Liver (tissue), 9 donors: Measurements from ENCODE around the gene HNRNPA3. TPM values are rescaled to one million over a fixed set of nuclear protein-coding genes. Genes with fewer than 3 reads are reported as not detected.
A peak's percentile ranks its signal among the peaks of the same experiment; 100 is the strongest.
"Not testable (repeated sequence)": the region's sequence is repeated elsewhere in the genome, so short reads cannot be mapped to it uniquely, and the experiment has no call there.

Experiments used
- DNase-seq: peaks from one replicate; pipeline ENCODE4 v3.0.0-alpha.2; 2017; ENCODE audit warnings: low spot score
- H3K27ac ChIP-seq, 2 donors: one replicate each; pipeline ENCODE4 v1.7.0; 2013; ENCODE audit warnings: inconsistent platforms in 2 of 2, low read length in 2 of 2, control low read depth in 1 of 2, low read depth in 1 of 2, mild to moderate bottlenecking in 1 of 2
- H3K27me3 ChIP-seq, 4 donors: one replicate each; pipeline versions ENCODE4 v1.6.1 to v1.7.0; 2013; ENCODE audit warnings: low read length in 3 of 4, inconsistent platforms in 1 of 4, mild to moderate bottlenecking in 1 of 4, moderate library complexity in 1 of 4; ENCODE audit not compliant: control insufficient read depth in 4 of 4, insufficient read depth in 4 of 4
- H3K36me3 ChIP-seq, 4 donors: one replicate each; pipeline versions ENCODE4 v1.6.1 to v1.7.0; 2013; ENCODE audit warnings: low read length in 3 of 4, mild to moderate bottlenecking in 3 of 4, low read depth in 1 of 4, moderate library complexity in 1 of 4; ENCODE audit not compliant: control insufficient read depth in 4 of 4, insufficient read depth in 3 of 4
- H3K4me1 ChIP-seq, 4 donors: one replicate each; pipeline versions ENCODE4 v1.6.1 to v1.7.0; 2013; ENCODE audit warnings: low read length in 3 of 4, mild to moderate bottlenecking in 3 of 4, moderate library complexity in 1 of 4; ENCODE audit not compliant: control insufficient read depth in 4 of 4, insufficient read depth in 4 of 4
- H3K4me3 ChIP-seq, 3 donors: one replicate each; pipeline versions ENCODE4 v1.6.1 to v1.7.0; 2013; ENCODE audit warnings: low read length in 3 of 3, control low read depth in 1 of 3, low read depth in 1 of 3, mild to moderate bottlenecking in 1 of 3
- H3K9ac ChIP-seq, 2 donors: one replicate each; pipeline ENCODE4 v1.7.0; 2013; ENCODE audit warnings: low read length in 2 of 2, mild to moderate bottlenecking in 2 of 2, moderate library complexity in 2 of 2, control low read depth in 1 of 2, low read depth in 1 of 2
- H3K9me3 ChIP-seq, 4 donors: one replicate each; pipeline versions ENCODE4 v1.6.1 to v1.7.0; 2013; ENCODE audit warnings: low read length in 3 of 4; ENCODE audit not compliant: control insufficient read depth in 4 of 4
- EGR1 ChIP-seq, 2 donors: IDR thresholded peaks; 2 replicates each; pipeline ENCODE4 v1.6.1; 2016 to 2018; ENCODE audit warnings: antibody characterized with exemption in 2 of 2, low read depth in 2 of 2
- FOXA1 ChIP-seq: IDR thresholded peaks from 2 replicates; pipeline ENCODE4 v1.6.1; 2016; ENCODE audit warnings: antibody characterized with exemption
- FOXA2 ChIP-seq: IDR thresholded peaks from 2 replicates; pipeline ENCODE4 v1.6.1; 2016; ENCODE audit warnings: antibody characterized with exemption
- GABPA ChIP-seq, 2 donors: IDR thresholded peaks in 1 of 2; conservative IDR thresholded peaks in 1 of 2; 2 replicates each; pipeline ENCODE4 v1.6.1; 2016; ENCODE audit warnings: antibody characterized with exemption in 2 of 2, mild to moderate bottlenecking in 1 of 2, moderate library complexity in 1 of 2
- HNF4A ChIP-seq, 2 donors: conservative IDR thresholded peaks; 2 replicates each; pipeline ENCODE4 v1.6.1; 2016; ENCODE audit warnings: antibody characterized with exemption in 2 of 2, mild to moderate bottlenecking in 2 of 2
- HNF4G ChIP-seq: IDR thresholded peaks from 2 replicates; pipeline ENCODE4 v1.6.1; 2016; ENCODE audit warnings: antibody characterized with exemption
- JUND ChIP-seq, 2 donors: IDR thresholded peaks; 2 replicates each; pipeline ENCODE4 v1.6.1; 2016; ENCODE audit warnings: antibody characterized with exemption in 2 of 2
- NR2F2 ChIP-seq: IDR thresholded peaks from 2 replicates; pipeline ENCODE4 v1.6.1; 2016; ENCODE audit warnings: antibody characterized with exemption
- RAD21 ChIP-seq, 2 donors: IDR thresholded peaks; 2 replicates each; pipeline ENCODE4 v1.6.1; 2016; ENCODE audit warnings: antibody characterized with exemption in 2 of 2, mild to moderate bottlenecking in 2 of 2
- RXRA ChIP-seq, 2 donors: IDR thresholded peaks; 2 replicates each; pipeline ENCODE4 v1.6.1; 2017 to 2018; ENCODE audit warnings: antibody characterized with exemption in 2 of 2, mild to moderate bottlenecking in 1 of 2
- SP1 ChIP-seq: IDR thresholded peaks from 2 replicates; pipeline ENCODE4 v1.6.1; 2018; ENCODE audit warnings: antibody characterized with exemption, mild to moderate bottlenecking
- TAF1 ChIP-seq: conservative IDR thresholded peaks from 2 replicates; pipeline ENCODE4 v1.6.1; 2016; ENCODE audit warnings: antibody characterized with exemption, mild to moderate bottlenecking
- YY1 ChIP-seq: IDR thresholded peaks from 2 replicates; pipeline ENCODE4 v1.6.1; 2016; ENCODE audit warnings: antibody characterized with exemption, mild to moderate bottlenecking
- ZBTB33 ChIP-seq: IDR thresholded peaks from 2 replicates; pipeline ENCODE4 v1.6.1; 2016; ENCODE audit warnings: antibody characterized with exemption
- WGBS: extraction: QIAGEN DNeasy Blood & Tissue Kit; methylation state at CpG from one replicate; pipeline ENCODE4 v1.1.7; 2013; 5-methylcytosine and 5-hydroxymethylcytosine counted together
- polyA plus RNA-seq, 2 donors: library from polyadenylated mRNA; stranded (reverse) in 1 of 2; unstranded in 1 of 2; fragments of 200-250 nt in 1 of 2; fragments of >200 nt in 1 of 2; fragmentation: Nextera tagmentation in 1 of 2; extraction: Ambion mirVana in 1 of 2; gene quantifications; one replicate each; pipeline versions ENCODE4 v1.2.1 to v1.2.3, GENCODE V29; 2013 to 2015
- total RNA-seq, 2 donors: library from RNA; depleted of rRNA; stranded (reverse); fragments of >200 nt; gene quantifications; one replicate each; pipeline ENCODE4 v1.2.3, GENCODE V29; 2014
- TF ChIP-seq, protein P1 (sequence below): IDR thresholded peaks from 2 replicates; pipeline ENCODE4 v1.6.1; 2016; ENCODE audit warnings: antibody characterized with exemption
- TF ChIP-seq, protein P2 (sequence below): IDR thresholded peaks from 2 replicates; pipeline ENCODE4 v1.6.1; 2016; ENCODE audit warnings: antibody characterized with exemption, mild to moderate bottlenecking
- TF ChIP-seq, protein P3 (sequence below): IDR thresholded peaks from 2 replicates; pipeline ENCODE4 v1.6.1; 2016; ENCODE audit warnings: antibody characterized with exemption
- TF ChIP-seq, protein P4 (sequence below): fragments of 150-350 bp; IDR thresholded peaks from 2 replicates; pipeline ENCODE4 v1.5.1; 2017; ENCODE audit warnings: improper control_type of control experiment, low read depth, low read length; ENCODE audit not compliant: missing input control
- donor health status: healthy.
- donor health status: healthy.
- donor health status: healthy.
- donor health status: healthy.
- donor health status: healthy.

The HNRNPA3 gene
- total and polyA plus RNA-seq, 4 donors: 22.9 to 72.5 (median 51.7) TPM

GRCh38 chr2:177186038-177186437 lies 26.6 kb upstream of the HNRNPA3 start:
- not testable (repeated sequence) for H3K4me3 ChIP-seq, H3K27ac ChIP-seq, H3K9me3 ChIP-seq, H3K9ac ChIP-seq, H3K27me3 ChIP-seq, H3K36me3 ChIP-seq, DNase-seq
- 87% methylated on average over 7 of the region's 7 CpGs for WGBS
- peaks cover 0 to 15% (median 7%) of the 10 kb centered on the region in 4 donors for H3K4me1 ChIP-seq

DNA sequence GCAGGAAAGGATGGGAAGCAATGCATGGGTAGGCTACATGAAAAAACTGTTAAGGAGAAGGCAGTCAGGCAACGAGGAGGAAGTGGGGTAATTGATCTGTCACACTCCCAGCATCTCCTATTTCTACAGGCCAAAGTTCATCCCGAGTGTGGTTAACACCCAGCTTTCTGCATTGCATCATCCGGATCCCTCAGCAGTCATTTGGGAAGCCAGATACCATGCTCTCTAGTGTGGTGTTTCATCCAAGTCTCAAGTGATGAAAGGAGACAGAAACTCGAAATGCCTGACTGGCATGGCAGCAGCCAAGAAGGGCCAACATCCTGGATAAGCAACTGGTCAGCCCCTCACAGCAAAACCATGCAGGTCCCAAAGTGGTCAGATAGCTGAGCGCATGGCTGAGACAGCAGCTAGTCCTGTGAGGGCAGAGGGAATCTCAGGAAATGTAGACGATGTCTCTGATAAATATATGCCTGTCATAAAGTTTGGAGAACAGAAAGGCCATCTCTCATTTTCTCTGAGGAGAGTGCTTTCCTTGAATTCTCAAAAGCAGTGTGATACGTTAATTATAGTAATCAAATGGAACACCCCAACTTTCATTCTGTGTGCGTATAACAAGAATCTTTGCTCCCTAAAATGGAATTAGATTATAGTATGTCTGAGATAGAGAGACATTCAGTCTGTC lies 24.8 kb upstream of the HNRNPA3 start:
- DNase-seq: no peak
- Histone ChIP-seq H3K9me3 (no peaks in the 10 kb centered on the region), H3K9ac (no peak overlapping the region), H3K36me3 (no peaks in the 10 kb centered on the region), H3K27ac (peak overlapping the region; percentile 16 to 44), H3K27me3 (no peaks in the 10 kb centered on the region), H3K4me1 (peaks cover 0 to 15% (median 7%) of the 10 kb centered on the region in 4 donors), H3K4me3 (no peak overlapping the region)
- TF ChIP-seq ZBTB33: peak; percentile 75
- peak; percentile 32 for TF ChIP-seq NR2F2
- peak; percentile 86 for TF ChIP-seq HNF4G
- peak; percentile 21 for TF ChIP-seq FOXA2
- TF ChIP-seq, protein P1, sequence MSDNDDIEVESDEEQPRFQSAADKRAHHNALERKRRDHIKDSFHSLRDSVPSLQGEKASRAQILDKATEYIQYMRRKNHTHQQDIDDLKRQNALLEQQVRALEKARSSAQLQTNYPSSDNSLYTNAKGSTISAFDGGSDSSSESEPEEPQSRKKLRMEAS: peak; percentile 82
- peak; percentile 77 to 79 for TF ChIP-seq RXRA (IDR thresholded peaks at IDR 0.05)
- TF ChIP-seq YY1: peak; percentile 83
- no peak for TF ChIP-seq EGR1 (IDR thresholded peaks at IDR 0.05; ENCODE audit: low read depth in 2 of 2)
- TF ChIP-seq, protein P2, sequence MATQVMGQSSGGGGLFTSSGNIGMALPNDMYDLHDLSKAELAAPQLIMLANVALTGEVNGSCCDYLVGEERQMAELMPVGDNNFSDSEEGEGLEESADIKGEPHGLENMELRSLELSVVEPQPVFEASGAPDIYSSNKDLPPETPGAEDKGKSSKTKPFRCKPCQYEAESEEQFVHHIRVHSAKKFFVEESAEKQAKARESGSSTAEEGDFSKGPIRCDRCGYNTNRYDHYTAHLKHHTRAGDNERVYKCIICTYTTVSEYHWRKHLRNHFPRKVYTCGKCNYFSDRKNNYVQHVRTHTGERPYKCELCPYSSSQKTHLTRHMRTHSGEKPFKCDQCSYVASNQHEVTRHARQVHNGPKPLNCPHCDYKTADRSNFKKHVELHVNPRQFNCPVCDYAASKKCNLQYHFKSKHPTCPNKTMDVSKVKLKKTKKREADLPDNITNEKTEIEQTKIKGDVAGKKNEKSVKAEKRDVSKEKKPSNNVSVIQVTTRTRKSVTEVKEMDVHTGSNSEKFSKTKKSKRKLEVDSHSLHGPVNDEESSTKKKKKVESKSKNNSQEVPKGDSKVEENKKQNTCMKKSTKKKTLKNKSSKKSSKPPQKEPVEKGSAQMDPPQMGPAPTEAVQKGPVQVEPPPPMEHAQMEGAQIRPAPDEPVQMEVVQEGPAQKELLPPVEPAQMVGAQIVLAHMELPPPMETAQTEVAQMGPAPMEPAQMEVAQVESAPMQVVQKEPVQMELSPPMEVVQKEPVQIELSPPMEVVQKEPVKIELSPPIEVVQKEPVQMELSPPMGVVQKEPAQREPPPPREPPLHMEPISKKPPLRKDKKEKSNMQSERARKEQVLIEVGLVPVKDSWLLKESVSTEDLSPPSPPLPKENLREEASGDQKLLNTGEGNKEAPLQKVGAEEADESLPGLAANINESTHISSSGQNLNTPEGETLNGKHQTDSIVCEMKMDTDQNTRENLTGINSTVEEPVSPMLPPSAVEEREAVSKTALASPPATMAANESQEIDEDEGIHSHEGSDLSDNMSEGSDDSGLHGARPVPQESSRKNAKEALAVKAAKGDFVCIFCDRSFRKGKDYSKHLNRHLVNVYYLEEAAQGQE: no peak
- TF ChIP-seq RAD21 (IDR thresholded peaks at IDR 0.05): peak; percentile 22 to 49
- peak; percentile 86 for TF ChIP-seq SP1
- TF ChIP-seq GABPA (IDR thresholded peaks at IDR 0.05 in 1 of 2, conservative IDR thresholded peaks at IDR 0.05 in 1 of 2): peak in 1 of 2 donors; percentile 77
- TF ChIP-seq TAF1: no peak
- TF ChIP-seq HNF4A (conservative IDR thresholded peaks at IDR 0.05): peak; percentile 89 to 94
- TF ChIP-seq, protein P3, sequence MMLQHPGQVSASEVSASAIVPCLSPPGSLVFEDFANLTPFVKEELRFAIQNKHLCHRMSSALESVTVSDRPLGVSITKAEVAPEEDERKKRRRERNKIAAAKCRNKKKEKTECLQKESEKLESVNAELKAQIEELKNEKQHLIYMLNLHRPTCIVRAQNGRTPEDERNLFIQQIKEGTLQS: peak; percentile 96
- TF ChIP-seq FOXA1: no peak
- TF ChIP-seq, protein P4, sequence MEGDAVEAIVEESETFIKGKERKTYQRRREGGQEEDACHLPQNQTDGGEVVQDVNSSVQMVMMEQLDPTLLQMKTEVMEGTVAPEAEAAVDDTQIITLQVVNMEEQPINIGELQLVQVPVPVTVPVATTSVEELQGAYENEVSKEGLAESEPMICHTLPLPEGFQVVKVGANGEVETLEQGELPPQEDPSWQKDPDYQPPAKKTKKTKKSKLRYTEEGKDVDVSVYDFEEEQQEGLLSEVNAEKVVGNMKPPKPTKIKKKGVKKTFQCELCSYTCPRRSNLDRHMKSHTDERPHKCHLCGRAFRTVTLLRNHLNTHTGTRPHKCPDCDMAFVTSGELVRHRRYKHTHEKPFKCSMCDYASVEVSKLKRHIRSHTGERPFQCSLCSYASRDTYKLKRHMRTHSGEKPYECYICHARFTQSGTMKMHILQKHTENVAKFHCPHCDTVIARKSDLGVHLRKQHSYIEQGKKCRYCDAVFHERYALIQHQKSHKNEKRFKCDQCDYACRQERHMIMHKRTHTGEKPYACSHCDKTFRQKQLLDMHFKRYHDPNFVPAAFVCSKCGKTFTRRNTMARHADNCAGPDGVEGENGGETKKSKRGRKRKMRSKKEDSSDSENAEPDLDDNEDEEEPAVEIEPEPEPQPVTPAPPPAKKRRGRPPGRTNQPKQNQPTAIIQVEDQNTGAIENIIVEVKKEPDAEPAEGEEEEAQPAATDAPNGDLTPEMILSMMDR: no peak
- peak; percentile 56 to 61 for TF ChIP-seq JUND (IDR thresholded peaks at IDR 0.05)
- WGBS: 48% methylated on average over 8 of the region's 8 CpGs
